Stimulated activated CD4-positive, alpha-beta T cell treated with anti-CD3 and anti-CD28 coated beads, Interleukin-2, amount 100 ng/mL, for 24 hours (primary cell): ENCODE measurements around the gene RIMS4.

Experiments
- DNase-seq, 2 donors: peaks; one replicate each; pipeline ENCODE4 v3.0.0-alpha.2; 2020

RIMS4 gene

GRCh38 chr20:44715499-44716308 is 94.6 kb downstream of the RIMS4 start:
- no peak for DNase-seq

- no peak for DNase-seq
These were observed 95.4 kb downstream of the RIMS4 start, which contains the start of gene CCN5 for GRCh38 chr20:44714701-44715498. CCN5 (plus strand) TSS chr20:44715369; CDS start chr20:44715391, 22 bp downstream.

DNA sequence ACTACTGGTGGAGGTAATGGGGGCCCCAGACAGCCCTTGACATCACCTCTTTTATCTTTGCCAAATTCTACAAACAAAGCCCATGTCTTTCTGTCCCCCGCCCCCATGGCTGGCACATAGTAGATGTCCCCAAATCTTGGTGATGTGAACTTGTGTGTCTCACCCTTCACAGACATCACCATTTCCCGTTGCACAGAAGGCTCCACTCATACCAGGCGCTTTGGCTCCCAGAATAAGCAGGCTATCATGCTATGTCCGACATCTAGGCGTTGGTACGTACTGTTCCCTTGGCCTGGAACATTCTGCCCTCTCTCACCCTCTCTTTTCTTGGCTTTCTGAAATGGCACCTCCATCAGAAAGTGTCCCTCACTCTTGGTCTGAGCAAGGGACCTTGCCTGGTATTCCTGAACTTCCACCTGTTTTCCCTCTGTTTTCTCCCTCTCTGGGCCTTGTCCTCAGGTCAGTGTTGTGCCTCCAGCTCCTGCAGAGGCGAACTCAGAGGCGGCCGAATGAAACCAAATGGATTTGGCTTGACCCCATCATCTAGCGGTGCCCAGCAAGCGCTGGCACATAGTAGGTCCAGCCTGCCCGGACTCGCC is 96.1 kb downstream of the RIMS4 start:
- DNase-seq, result no peak

DNA sequence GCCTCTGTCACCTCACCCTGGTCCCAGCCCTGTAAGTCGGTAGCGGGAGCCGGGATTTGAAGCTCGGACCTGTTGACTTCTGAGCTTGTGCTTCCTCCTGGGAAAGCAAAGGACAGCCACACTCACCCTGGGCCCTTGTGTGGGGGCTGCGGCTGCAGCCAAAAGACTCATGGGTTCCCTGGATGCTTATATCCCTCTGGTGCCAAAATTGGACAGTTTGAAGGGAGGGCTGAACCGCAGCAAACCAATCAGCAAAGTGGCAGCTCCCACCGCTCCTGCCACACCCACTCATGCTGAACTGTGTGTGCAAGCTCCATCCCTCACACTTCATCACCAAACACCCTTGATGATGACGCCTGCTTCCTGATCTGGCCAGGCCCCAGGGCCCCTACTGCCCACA is 99.1 kb downstream of the RIMS4 start:
- DNase-seq, result no peak

- DNase-seq, result no peak
These were observed 100.5 kb downstream of the RIMS4 start for GRCh38 chr20:44709797-44710196.

- no peak for DNase-seq
These were observed 101.0 kb downstream of the RIMS4 start for GRCh38 chr20:44709380-44709779.

GRCh38 chr20:44707018-44707579 is 103.2 kb downstream of the RIMS4 start:
- no peak for DNase-seq

- DNase-seq, result no peak
These were observed 103.9 kb downstream of the RIMS4 start for GRCh38 chr20:44706301-44707017.

DNA sequence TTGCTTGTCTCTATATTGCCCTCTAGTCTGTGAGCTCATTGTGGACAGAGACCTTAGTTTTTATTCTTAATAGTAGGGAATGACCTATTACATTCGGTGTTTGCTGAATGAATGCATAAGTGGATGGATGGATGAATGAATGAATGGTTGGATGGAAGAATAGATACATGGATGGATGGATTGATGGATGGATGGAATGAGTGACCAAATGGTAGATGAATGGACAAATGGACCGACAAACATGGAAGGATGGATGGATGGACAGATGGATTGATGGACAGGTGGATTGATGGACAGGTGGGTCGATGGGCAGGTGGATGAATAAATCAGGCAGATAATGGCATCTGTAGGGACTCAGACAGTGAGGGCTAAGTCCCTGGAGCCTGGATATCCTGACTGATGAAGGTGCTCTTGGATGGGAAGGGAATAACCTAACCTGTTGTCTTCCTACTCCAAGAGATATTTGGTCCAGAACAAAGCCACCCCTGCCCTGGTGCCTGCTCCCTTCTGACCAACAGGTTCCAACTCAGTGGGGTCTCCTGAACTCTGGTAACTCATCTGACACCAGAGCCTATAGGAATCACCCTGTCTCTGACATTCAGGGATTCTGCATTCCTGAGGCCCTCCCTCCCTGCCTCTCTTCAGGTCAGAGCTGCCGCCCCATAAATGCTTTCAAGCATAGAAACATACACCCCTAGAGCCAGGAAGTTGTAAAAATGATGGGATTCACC is 104.8 kb downstream of the RIMS4 start:
- no peak for DNase-seq

GRCh38 chr20:44704551-44704971 is 105.8 kb downstream of the RIMS4 start:
- no peak for DNase-seq

DNA sequence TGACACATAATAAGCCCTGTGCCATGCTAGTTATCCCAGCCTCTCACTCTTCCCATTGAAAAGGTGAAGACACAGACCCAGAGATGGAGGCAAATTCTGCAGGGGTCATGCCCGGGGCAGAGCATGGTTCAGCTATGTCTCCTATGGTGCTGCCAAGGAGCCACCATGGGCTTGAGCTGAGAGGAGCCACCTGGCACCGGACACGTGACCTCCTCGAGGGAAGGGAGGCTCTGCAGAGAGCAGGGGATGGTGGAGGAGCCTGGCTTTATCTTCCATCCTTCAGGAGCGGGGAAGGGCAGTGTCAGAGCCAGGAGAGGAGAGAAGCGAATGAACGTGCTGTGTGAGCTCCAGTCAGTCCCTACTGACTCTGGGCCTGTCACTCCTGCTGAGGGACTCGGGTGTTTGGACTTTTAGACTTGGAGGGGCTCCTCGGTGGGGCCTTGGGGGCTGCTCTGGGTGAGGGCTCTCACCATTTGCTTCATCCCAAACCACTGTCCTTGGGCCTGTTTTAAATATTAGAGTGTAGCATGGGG is 106.3 kb downstream of the RIMS4 start:
- DNase-seq, result no peak

DNA sequence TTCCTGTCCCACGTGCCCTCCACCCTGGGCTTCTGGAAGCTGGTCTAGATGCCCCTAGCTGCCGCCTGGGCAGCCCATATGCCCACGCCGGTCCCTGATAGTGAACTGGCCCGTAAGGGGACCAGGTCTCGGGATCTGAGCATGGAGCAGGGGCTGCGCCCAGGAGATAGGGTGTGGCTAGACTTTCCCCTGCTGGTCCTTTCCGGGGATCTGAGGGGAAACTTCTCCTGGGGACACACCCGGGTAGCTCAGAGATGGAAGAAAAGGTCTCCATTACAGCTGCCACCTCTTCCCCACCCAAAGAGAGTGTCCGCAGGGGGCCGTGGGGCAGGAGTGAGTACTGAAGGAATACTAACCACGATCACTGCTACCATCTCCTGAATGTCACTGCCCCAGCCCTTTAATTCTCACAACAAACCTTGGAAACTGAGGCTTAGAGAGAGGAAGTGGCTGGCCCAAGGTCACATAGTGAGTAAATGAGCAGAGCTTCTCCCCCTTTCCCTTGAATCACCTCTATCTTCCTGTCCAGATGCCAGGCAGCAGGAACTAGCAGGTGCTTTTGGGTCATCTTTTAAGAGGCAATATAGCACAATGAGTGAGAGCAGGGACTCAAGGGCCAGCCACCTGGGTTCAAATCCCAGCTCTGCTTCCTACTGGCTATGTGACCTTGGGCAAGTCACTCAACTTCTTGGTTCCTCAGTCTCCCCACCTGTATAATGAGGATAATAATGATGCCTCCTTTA is 107.0 kb downstream of the RIMS4 start:
- DNase-seq, result no peak

- no peak for DNase-seq
These were observed 107.6 kb downstream of the RIMS4 start for GRCh38 chr20:44702776-44703175.

GRCh38 chr20:44701858-44702256 is 108.5 kb downstream of the RIMS4 start:
- DNase-seq, result no peak
